AG20443 (cell line): ENCODE results near the gene PITPNM3.

ENCODE experiments used
- DNase-seq: peaks from one replicate; pipeline ENCODE4 v3.0.0; 2012; ENCODE audit warnings: low spot score, mixed read lengths

Gene PITPNM3

GRCh38 chr17:6402258-6402657 is 154.1 kb downstream of the PITPNM3 start:
- DNase-seq = no peak
